ENCODE data around the gene IL17RB. TPM values are rescaled to one million over a fixed set of nuclear protein-coding genes. Genes with fewer than 3 reads are reported as not detected.

Gene IL17RB
- total RNA-seq, 1 donor: under 0.01 TPM

- no peak overlapping the region for H3K27ac ChIP-seq (ENCODE audit: low read depth, low read length)
- H2AFZ ChIP-seq (ENCODE audit: low read length): no peak overlapping the region
- H3K79me2 ChIP-seq (ENCODE audit: insufficient read depth, low read length): no peaks in the 10 kb centered on the region
- H3K27me3 ChIP-seq (ENCODE audit: insufficient read depth, low read length): peaks cover 3% of the 10 kb centered on the region
- peaks cover 32% of the 10 kb centered on the region for H3K4me1 ChIP-seq (ENCODE audit: insufficient read depth, low read length)
- no peak overlapping the region for H3K4me2 ChIP-seq (ENCODE audit: insufficient read depth, low read length)
- DNase-seq (ENCODE audit: insufficient read length, low spot score, missing footprints): no peak
- H3K9me3 ChIP-seq (ENCODE audit: low read depth, low read length): no peaks in the 10 kb centered on the region
- H3K4me3 ChIP-seq (ENCODE audit: insufficient read depth, low read length): no peak overlapping the region
- no peaks in the 10 kb centered on the region for H3K36me3 ChIP-seq (ENCODE audit: insufficient read depth, low read length)
- no peak for TF ChIP-seq CTCF (IDR thresholded peaks at IDR 0.05; ENCODE audit: extremely low read depth, low read depth, low read length)
- H4K20me1 ChIP-seq (ENCODE audit: insufficient read depth, low read length): no peaks in the 10 kb centered on the region
These were observed 37.9 kb upstream of the IL17RB start for GRCh38 chr3:53808496-53808895.

GRCh38 chr3:53809267-53809666 lies 37.1 kb upstream of the IL17RB start:
- Histone ChIP-seq H3K36me3 (ENCODE audit: insufficient read depth, low read length) (no peaks in the 10 kb centered on the region), H3K27ac (ENCODE audit: low read depth, low read length) (no peak overlapping the region), H3K4me2 (ENCODE audit: insufficient read depth, low read length) (no peak overlapping the region), H3K9me3 (ENCODE audit: low read depth, low read length) (no peaks in the 10 kb centered on the region), H2AFZ (ENCODE audit: low read length) (no peak overlapping the region), H3K27me3 (ENCODE audit: insufficient read depth, low read length) (peaks cover 3% of the 10 kb centered on the region), H3K79me2 (ENCODE audit: insufficient read depth, low read length) (no peaks in the 10 kb centered on the region), H4K20me1 (ENCODE audit: insufficient read depth, low read length) (no peaks in the 10 kb centered on the region), H3K4me3 (ENCODE audit: insufficient read depth, low read length) (no peak overlapping the region), H3K4me1 (ENCODE audit: insufficient read depth, low read length) (peaks cover 28% of the 10 kb centered on the region)
- no peak for TF ChIP-seq CTCF (IDR thresholded peaks at IDR 0.05; ENCODE audit: extremely low read depth, low read depth, low read length)
- DNase-seq (ENCODE audit: insufficient read length, low spot score, missing footprints): no peak

- H3K9me3 ChIP-seq (ENCODE audit: low read depth, low read length): no peaks in the 10 kb centered on the region
- H3K27ac ChIP-seq (ENCODE audit: low read depth, low read length): no peak overlapping the region
- H3K36me3 ChIP-seq (ENCODE audit: insufficient read depth, low read length): no peaks in the 10 kb centered on the region
- no peak for DNase-seq (ENCODE audit: insufficient read length, low spot score, missing footprints)
- peaks cover 22% of the 10 kb centered on the region for H3K4me1 ChIP-seq (ENCODE audit: insufficient read depth, low read length)
- no peak overlapping the region for H2AFZ ChIP-seq (ENCODE audit: low read length)
- no peak overlapping the region for H3K4me2 ChIP-seq (ENCODE audit: insufficient read depth, low read length)
- H3K4me3 ChIP-seq (ENCODE audit: insufficient read depth, low read length): no peak overlapping the region
- no peaks in the 10 kb centered on the region for H4K20me1 ChIP-seq (ENCODE audit: insufficient read depth, low read length)
- TF ChIP-seq CTCF (IDR thresholded peaks at IDR 0.05; ENCODE audit: extremely low read depth, low read depth, low read length): no peak
- H3K79me2 ChIP-seq (ENCODE audit: insufficient read depth, low read length): no peaks in the 10 kb centered on the region
- H3K27me3 ChIP-seq (ENCODE audit: insufficient read depth, low read length): peaks cover 3% of the 10 kb centered on the region
These were observed 36.5 kb upstream of the IL17RB start for GRCh38 chr3:53809764-53810400.

GRCh38 chr3:53811143-53811927 lies 35.0 kb upstream of the IL17RB start:
- no peak for DNase-seq (ENCODE audit: insufficient read length, low spot score, missing footprints)
- no peak overlapping the region for H3K27ac ChIP-seq (ENCODE audit: low read depth, low read length)
- no peaks in the 10 kb centered on the region for H4K20me1 ChIP-seq (ENCODE audit: insufficient read depth, low read length)
- peaks cover 7% of the 10 kb centered on the region for H3K27me3 ChIP-seq (ENCODE audit: insufficient read depth, low read length)
- H3K4me3 ChIP-seq (ENCODE audit: insufficient read depth, low read length): no peak overlapping the region
- no peak for TF ChIP-seq CTCF (IDR thresholded peaks at IDR 0.05; ENCODE audit: extremely low read depth, low read depth, low read length)
- H3K9me3 ChIP-seq (ENCODE audit: low read depth, low read length): no peaks in the 10 kb centered on the region
- no peak overlapping the region for H3K4me2 ChIP-seq (ENCODE audit: insufficient read depth, low read length)
- no peaks in the 10 kb centered on the region for H3K36me3 ChIP-seq (ENCODE audit: insufficient read depth, low read length)
- H3K79me2 ChIP-seq (ENCODE audit: insufficient read depth, low read length): no peaks in the 10 kb centered on the region
- H2AFZ ChIP-seq (ENCODE audit: low read length): no peak overlapping the region
- peaks cover 8% of the 10 kb centered on the region for H3K4me1 ChIP-seq (ENCODE audit: insufficient read depth, low read length)
